Tibial artery (tissue), 4 donors: ENCODE data around the gene METTL14.
"Not testable (repeated sequence)": the region's sequence is repeated elsewhere in the genome, so short reads cannot be mapped to it uniquely, and the experiment has no call there.

Experiments used
- DNase-seq, 2 donors: peaks; one replicate each; pipeline ENCODE4 v3.0.0-alpha.2; 2019
- H3K27ac ChIP-seq, 2 donors: fragments of 200-600 bp; sonication (generic) in 1 of 2; 1 replicate in 1 of 2; 2 replicates in 1 of 2; pipeline ENCODE4 v1.5.1; 2018 to 2019; ENCODE audit warnings: mild to moderate bottlenecking in 1 of 2
- H3K27me3 ChIP-seq, 2 donors: fragments of 200-600 bp; sonication (generic) in 1 of 2; one replicate each; pipeline versions ENCODE4 v1.5.1 to v1.6.0; 2016 to 2019
- H3K36me3 ChIP-seq, 3 donors: fragments of 200-600 bp; sonication (generic) in 2 of 3; one replicate each; pipeline ENCODE4 v1.5.1; 2016 to 2019; ENCODE audit warnings: mild to moderate bottlenecking in 2 of 3
- H3K4me1 ChIP-seq, 4 donors: fragments of 200-600 bp; sonication (generic) in 2 of 4; 1 replicate in 3 of 4; 2 replicates in 1 of 4; pipeline ENCODE4 v1.5.1; 2016 to 2019
- H3K4me3 ChIP-seq, 2 donors: fragments of 200-600 bp; sonication (generic) in 1 of 2; 1 replicate in 1 of 2; 2 replicates in 1 of 2; pipeline ENCODE4 v1.5.1; 2018 to 2019; ENCODE audit warnings: mild to moderate bottlenecking in 2 of 2
- H3K9me3 ChIP-seq, 3 donors: fragments of 200-600 bp; sonication (generic) in 1 of 3; one replicate each; pipeline ENCODE4 v1.5.1; 2016 to 2019
- CTCF ChIP-seq, 2 experiments: fragments of 200-600 bp in 1 of 2; fragments of 450-650 bp in 1 of 2; IDR thresholded peaks; one replicate each; pipeline ENCODE4 v1.5.1; 2017 to 2019; ENCODE audit warnings: antibody characterized with exemption in 2 of 2, mild to moderate bottlenecking in 1 of 2, moderate library complexity in 1 of 2
- intact Hi-C: fragments of 100-400 bp; cut with DNase I; formaldehyde crosslinking; loops from one replicate; pipeline ENCODE4 v1.15.0; 2023; ENCODE audit warnings: low total_unique reads

The METTL14 gene

GRCh38 chr4:118684873-118685811 is at the start of gene METTL14:
METTL14 (plus strand) TSS chr4:118685392; CDS start chr4:118685535, 143 bp downstream.
- peak in 1 of 2 experiments; percentile 36 for TF ChIP-seq CTCF (IDR thresholded peaks at IDR 0.05)
- peaks cover 24 to 25% (median 24%) of the 10 kb centered on the region in 3 donors for H3K36me3 ChIP-seq
- peak; percentile 94 to 95 for DNase-seq
- H3K27ac ChIP-seq: peak within 1 kb of the TSS; percentile 81 to 90
- intact Hi-C loops: no loop called here
- peak within 1 kb of the TSS; percentile 60 to 77 for H3K4me3 ChIP-seq
- peaks cover 0 to 22% (median 15%) of the 10 kb centered on the region in 4 donors for H3K4me1 ChIP-seq
- no peaks in the 10 kb centered on the region for H3K9me3 ChIP-seq
- no peaks in the 10 kb centered on the region for H3K27me3 ChIP-seq

- H3K4me1 ChIP-seq, H3K27me3 ChIP-seq, intact Hi-C loops, H3K27ac ChIP-seq, DNase-seq, H3K4me3 ChIP-seq, H3K9me3 ChIP-seq: not testable (repeated sequence)
- peaks cover 12 to 42% (median 14%) of the 10 kb centered on the region in 3 donors for H3K36me3 ChIP-seq
These were observed 49.1 kb upstream of the METTL14 start for GRCh38 chr4:118636126-118636525.

GRCh38 chr4:118664665-118665064 is 20.5 kb upstream of the METTL14 start:
- H3K27me3 ChIP-seq, H3K36me3 ChIP-seq, H3K4me1 ChIP-seq, DNase-seq, H3K27ac ChIP-seq, intact Hi-C loops, H3K4me3 ChIP-seq, H3K9me3 ChIP-seq: not testable (repeated sequence)

GRCh38 chr4:118669220-118669619 is 16.0 kb upstream of the METTL14 start:
- H3K27me3 ChIP-seq, H3K36me3 ChIP-seq, H3K27ac ChIP-seq, H3K9me3 ChIP-seq, intact Hi-C loops, H3K4me3 ChIP-seq, H3K4me1 ChIP-seq: not testable (repeated sequence)
- DNase-seq: peak in 1 of 2 donors; percentile 60

GRCh38 chr4:118670968-118671367 is 14.2 kb upstream of the METTL14 start:
- H3K4me1 ChIP-seq, intact Hi-C loops, DNase-seq, H3K27ac ChIP-seq, H3K36me3 ChIP-seq, H3K4me3 ChIP-seq, H3K27me3 ChIP-seq, H3K9me3 ChIP-seq: not testable (repeated sequence)

- TF ChIP-seq CTCF (IDR thresholded peaks at IDR 0.05): no peak
- intact Hi-C loops: no loop called here
- Histone ChIP-seq H3K27ac (no peak overlapping the region), H3K27me3 (no peaks in the 10 kb centered on the region), H3K36me3 (no peaks in the 10 kb centered on the region), H3K4me1 (no peaks in the 10 kb centered on the region), H3K9me3 (no peaks in the 10 kb centered on the region), H3K4me3 (no peak overlapping the region)
- DNase-seq: no peak
These were observed 9.1 kb upstream of the METTL14 start for GRCh38 chr4:118676128-118676527.

- Histone ChIP-seq H3K4me3 (no peak overlapping the region), H3K9me3 (no peaks in the 10 kb centered on the region), H3K27ac (no peak overlapping the region), H3K27me3 (no peaks in the 10 kb centered on the region), H3K36me3 (no peaks in the 10 kb centered on the region), H3K4me1 (no peaks in the 10 kb centered on the region)
- intact Hi-C loops: no loop called here
- no peak for DNase-seq
- no peak for TF ChIP-seq CTCF (IDR thresholded peaks at IDR 0.05)
These were observed 4.4 kb upstream of the METTL14 start for GRCh38 chr4:118680808-118681207.
